GM19372 (cell line): Measurements from ENCODE around the gene HORMAD2.
"Not testable (repeated sequence)": the region's sequence is repeated elsewhere in the genome, so short reads cannot be mapped to it uniquely, and the experiment has no call there.

ENCODE experiments used
- ATAC-seq: cut with Tn5 transposase; IDR thresholded peaks from one replicate; pipeline ENCODE4 v1.9.1; 2021; ENCODE audit warnings: mild to moderate bottlenecking, low read depth, moderate library complexity; ENCODE audit not compliant: unreplicated experiment

The HORMAD2 gene

GRCh38 chr22:30186041-30186440, 105.8 kb downstream of the HORMAD2 start:
- ATAC-seq, result no peak

- ATAC-seq, result no peak
These were observed 106.2 kb downstream of the HORMAD2 start for GRCh38 chr22:30186510-30186909.

DNA sequence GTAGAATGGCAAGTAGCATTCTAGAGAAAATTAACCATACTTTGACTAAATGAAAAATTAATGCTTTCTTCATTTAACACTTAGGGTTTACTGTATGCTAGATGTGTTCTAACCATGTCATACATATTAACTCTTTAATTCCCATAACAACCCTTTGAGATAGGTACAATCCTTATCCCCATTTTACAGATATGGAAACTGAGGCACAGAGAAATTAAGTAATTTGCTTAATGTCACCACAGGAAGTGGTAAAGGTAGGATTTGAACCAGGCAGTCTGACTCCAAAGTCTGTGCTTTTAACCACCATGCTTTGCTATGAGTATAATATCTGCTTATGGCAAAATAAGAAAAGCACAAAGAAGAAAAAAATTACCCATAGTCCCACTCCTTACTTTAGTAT, 106.8 kb downstream of the HORMAD2 start:
- no peak for ATAC-seq

DNA sequence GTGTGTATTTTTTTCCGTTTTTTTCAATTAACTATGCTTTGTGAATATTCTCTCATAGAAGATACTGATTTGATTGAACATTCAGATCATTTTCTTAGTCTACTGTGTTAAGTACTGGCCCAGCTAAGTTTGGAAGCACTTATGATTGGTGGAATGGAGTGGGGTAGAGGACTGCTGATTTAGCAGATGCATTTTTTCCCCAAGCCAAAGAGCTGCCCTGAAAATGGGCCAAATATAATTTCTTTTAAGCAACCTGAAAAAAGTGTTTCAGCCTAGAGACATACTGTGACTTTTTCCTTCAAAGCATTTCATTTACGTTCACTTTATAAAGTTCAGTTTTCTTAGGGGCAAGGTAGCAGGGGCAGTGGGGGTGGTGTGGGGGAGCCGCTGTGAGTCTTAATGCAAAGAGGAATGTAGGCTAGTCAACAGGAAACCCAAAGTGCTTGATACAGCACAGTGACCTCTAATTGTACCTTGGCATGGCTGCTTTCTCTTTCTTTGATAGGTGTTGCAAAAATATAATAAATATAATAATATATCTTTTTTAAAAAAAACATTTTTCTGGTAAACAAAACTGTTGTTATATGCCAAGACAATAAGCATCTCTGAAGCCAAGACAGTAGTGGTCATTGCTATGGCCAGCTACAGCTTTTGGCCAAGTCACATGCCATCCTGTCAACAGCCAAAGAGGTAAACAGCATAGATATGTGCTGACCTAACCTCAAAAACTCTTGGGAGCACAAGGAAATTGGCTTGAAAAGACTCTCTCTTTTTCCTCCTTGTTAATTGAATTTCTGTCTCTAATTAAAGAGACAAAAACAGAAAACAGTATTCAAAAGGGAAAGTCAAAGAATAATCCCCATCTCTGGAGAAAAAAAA, 107.5 kb downstream of the HORMAD2 start:
- no peak for ATAC-seq

- ATAC-seq, result no peak
These were observed 108.6 kb downstream of the HORMAD2 start for GRCh38 chr22:30188911-30189310.

GRCh38 chr22:30190574-30190973, 110.3 kb downstream of the HORMAD2 start:
- ATAC-seq, result no peak

- ATAC-seq, result no peak
These were observed 110.9 kb downstream of the HORMAD2 start for GRCh38 chr22:30191040-30191701.

- no peak for ATAC-seq
These were observed 112.2 kb downstream of the HORMAD2 start for GRCh38 chr22:30192427-30192826.

DNA sequence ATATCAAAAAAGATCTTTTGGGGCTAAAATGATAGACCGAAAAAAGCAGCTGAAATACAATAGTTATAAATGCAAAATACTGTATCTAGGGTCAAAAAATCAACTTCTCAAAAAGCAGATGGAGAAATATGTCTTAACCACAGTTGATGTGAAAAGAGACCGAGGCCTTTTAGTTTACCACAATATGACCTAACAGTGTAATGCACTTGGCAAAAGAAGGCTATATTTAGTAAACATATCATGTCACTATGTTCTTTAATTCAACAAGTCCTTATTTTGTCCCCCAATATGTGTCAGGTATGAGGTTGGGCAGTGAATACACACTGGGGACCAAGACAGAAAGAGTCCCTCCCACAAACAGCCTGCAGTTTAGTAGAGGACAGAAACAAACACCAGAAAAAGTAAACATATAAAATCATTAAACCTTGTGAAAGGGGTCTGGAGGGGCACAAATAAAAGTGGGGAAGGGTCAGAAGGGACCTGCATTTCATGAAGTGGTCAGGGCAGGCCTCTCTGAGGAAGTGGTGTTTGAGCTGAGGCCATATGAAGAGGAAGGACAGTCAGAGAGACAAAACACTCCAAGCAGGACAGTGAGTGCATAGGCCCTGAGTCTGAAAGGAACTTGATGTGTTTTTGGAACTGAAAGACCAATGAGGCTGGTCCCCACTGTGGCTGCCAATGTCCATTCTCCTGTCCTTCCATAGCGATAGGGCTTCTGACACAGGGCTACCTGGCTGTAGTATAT, 112.9 kb downstream of the HORMAD2 start:
- no peak for ATAC-seq

DNA sequence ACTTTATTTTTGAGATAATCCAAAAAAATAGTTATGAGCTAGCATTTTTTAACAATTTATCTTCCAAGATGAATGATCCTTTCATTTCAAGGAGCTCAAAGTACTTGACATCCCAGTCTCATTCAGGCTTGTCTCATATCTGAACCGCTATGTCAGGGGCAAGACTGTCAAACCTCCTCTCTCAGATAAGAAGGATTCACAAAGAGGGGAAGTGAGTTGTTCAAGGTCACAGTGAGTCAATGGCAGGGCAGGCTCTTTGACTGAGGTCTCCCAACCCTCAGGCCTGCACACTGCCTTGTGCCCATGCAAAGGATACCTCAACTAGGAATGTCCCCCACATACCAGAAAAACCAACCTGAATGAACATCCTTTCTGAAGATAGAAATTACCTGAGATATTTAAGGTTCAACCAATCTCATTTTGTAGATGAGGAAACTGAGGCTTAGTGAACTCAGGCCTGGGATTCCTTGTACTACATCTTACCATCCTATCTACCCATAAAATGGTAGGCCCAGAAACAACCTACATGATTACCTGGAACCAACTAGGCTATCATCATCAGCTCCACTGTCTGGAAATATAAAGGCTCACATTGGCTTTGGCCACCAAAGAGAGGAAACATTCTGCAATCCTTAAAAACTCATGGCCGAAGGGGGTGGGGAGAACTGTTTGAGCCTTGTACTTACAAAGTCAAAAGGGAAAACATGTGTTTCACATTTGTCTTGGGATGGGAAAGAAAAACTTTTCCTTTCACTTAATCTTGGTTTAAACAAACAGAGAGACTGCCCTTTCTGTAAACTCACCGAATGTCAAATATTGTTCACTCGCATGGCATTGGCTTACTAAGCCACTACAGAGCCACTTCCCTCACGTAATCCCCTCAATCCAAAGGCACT, 115.2 kb downstream of the HORMAD2 start:
- ATAC-seq, result no peak

DNA sequence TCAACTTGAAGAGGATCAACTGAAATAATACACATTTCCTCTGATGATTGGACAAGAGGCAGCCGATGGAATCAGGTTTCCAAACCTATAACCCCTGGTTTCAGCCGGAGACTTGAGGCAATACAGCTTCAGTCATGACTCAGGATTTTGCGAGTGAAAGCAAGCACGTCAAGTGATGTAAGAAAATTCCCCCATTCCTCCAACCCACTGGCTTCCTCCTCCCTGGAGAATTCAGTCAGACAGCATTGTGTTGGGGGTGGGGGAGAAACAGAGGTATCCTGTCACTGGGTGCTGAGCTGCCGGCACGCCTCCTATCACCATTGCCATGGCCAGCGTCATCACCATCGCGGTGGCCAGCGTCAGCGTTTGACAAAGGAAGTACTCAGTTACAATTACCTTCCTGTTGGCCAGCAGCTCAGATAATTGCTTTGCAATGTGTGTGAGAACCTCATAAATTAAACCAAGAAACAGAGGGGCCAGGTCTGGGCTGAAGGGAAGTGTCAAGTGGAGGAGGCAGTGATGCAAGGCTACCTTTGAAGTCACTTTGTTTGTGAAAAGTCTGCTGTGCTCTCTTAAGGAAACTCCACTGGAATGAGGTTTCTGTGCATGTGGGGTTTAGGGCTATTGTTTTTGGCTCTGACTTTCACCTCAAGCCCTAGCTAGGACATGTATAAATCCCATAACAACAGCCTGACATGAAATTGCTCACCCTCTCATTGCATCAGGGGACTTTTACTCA, 116.0 kb downstream of the HORMAD2 start:
- no peak for ATAC-seq

DNA sequence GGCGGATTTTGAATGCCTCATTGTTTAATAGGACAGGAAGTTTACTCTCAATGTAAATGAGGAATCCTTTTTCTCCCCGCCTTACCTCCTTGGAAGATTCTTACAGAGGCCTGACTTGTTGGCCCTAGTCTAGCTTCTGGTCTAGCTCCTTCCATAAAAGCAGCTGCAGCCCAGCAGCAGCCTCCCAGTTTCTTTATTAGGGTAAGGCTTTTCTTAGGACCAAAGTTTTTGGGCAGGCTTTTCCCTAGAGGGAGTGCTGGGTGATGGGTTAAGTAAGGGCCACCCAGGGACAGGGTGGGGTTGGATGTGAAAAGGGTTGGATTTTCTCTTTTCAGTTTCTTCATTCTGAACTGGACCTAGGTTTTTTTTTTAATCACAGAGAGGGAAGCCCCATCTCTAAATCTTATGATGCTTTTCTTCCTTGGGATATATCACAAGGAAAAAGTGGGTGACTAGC, 116.6 kb downstream of the HORMAD2 start:
- ATAC-seq, result no peak

- ATAC-seq, result no peak
These were observed 117.1 kb downstream of the HORMAD2 start for GRCh38 chr22:30197389-30197788.

DNA sequence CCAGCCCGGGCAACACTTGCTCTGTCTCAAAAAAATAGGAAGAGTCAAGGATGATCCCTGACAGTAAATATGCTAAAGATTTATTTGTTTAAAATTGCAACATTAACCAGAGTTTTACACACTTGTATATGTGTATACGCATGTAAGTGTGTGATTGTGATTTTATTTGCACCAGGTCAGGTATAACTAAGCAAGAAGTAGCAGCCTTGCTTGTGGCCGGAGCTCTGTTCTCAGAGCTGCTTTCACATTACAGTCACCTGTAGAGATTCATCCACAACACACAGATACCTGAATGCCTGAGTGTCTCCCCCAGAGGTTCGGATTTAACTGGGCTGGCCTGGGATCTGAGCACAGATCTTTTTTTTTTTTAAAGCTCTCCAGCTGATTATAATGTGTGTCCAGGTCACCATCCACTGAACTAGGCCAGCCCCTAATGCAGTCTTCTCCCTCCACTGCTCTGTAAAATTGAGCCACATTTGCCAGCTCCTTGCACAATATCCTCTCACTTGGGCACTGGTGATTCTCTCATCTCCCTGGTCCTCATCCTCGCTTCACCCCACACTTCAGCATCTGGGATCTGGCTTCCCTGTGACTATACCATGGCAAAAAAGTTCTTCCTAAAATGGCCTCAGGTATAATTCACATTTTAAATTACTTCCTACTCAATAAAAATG, 118.0 kb downstream of the HORMAD2 start:
- no peak for ATAC-seq

- ATAC-seq, result no peak
These were observed 118.7 kb downstream of the HORMAD2 start for GRCh38 chr22:30198921-30199320.

- not testable (repeated sequence) for ATAC-seq
These were observed 120.6 kb downstream of the HORMAD2 start for GRCh38 chr22:30200905-30201304.

- ATAC-seq, result no peak
These were observed 121.7 kb downstream of the HORMAD2 start for GRCh38 chr22:30201945-30202344.

GRCh38 chr22:30202531-30203006, 122.3 kb downstream of the HORMAD2 start:
- no peak for ATAC-seq
